Adrenal gland (tissue), 5 donors: ENCODE data around the gene OR5K4.

Experiments used
- CTCF ChIP-seq, 6 experiments: fragments of 450-650 bp in 4 of 6; fragments of 200-600 bp in 2 of 6; sonication (generic) in 1 of 6; IDR thresholded peaks; 1 replicate in 5 of 6; 2 replicates in 1 of 6; pipeline versions ENCODE4 v1.5.1 to v1.8.0; 2016 to 2021; ENCODE audit warnings: antibody characterized with exemption in 6 of 6, mild to moderate bottlenecking in 2 of 6, moderate library complexity in 1 of 6
- POLR2A ChIP-seq, 2 donors: fragments of 450-650 bp; IDR thresholded peaks; one replicate each; pipeline ENCODE4 v1.6.1; 2017; ENCODE audit warnings: antibody characterized with exemption in 2 of 2, mild to moderate bottlenecking in 2 of 2, moderate library complexity in 1 of 2
- donor health status: DM: no; HTN: no; CAD: no.

GRCh38 chr3:98353554-98353953 lies at the start of gene OR5K4:
- no peak for TF ChIP-seq CTCF (IDR thresholded peaks at IDR 0.05)
- TF ChIP-seq POLR2A (IDR thresholded peaks at IDR 0.05): no peak
